Mesodermal cell (in vitro differentiated cells): ENCODE measurements around the gene APOH.

Experiments used
- H3K27ac ChIP-seq: 2 replicates; pipeline ENCODE4 v1.7.0; 2013; ENCODE audit warnings: mild to moderate bottlenecking, low read depth, low read length, moderate library complexity; ENCODE audit not compliant: severe bottlenecking
- H3K36me3 ChIP-seq: 2 replicates; pipeline ENCODE4 v1.7.1; 2013; ENCODE audit warnings: mild to moderate bottlenecking, low read length, moderate library complexity; ENCODE audit not compliant: control insufficient read depth, insufficient read depth
- H3K4me1 ChIP-seq: one replicate; pipeline ENCODE4 v1.7.1; 2013; ENCODE audit warnings: mild to moderate bottlenecking, low read length; ENCODE audit not compliant: insufficient read depth, control insufficient read depth, poor library complexity, severe bottlenecking
- H3K4me3 ChIP-seq: 2 replicates; pipeline ENCODE4 v1.7.0; 2013; ENCODE audit warnings: low read length, control low read depth, mild to moderate bottlenecking; ENCODE audit not compliant: insufficient read depth, poor library complexity, severe bottlenecking; ENCODE audit errors: extremely low read depth
- H3K9me3 ChIP-seq: 2 replicates; pipeline ENCODE4 v1.7.1; 2013; ENCODE audit warnings: mild to moderate bottlenecking, low read length, moderate library complexity; ENCODE audit not compliant: control insufficient read depth
- WGBS, 2 experiments: methylation state at CpG; one replicate each; pipeline ENCODE4 v1.1.5; 2013; ENCODE audit warnings: missing lambda C conversion rate in 2 of 2; ENCODE audit not compliant: insufficient coverage in 2 of 2; 5-methylcytosine and 5-hydroxymethylcytosine counted together

Gene APOH

GRCh38 chr17:66191593-66192377 lies 37.4 kb downstream of the APOH start, which contains the start of gene CEP112:
Gene CEP112 (minus strand): TSS chr17:66192133.
- Histone ChIP-seq H3K4me1 (peaks cover 4% of the 10 kb centered on the region), H3K27ac (peak within 1 kb of the TSS; percentile 59), H3K36me3 (peaks cover 4% of the 10 kb centered on the region), H3K4me3 (peak within 1 kb of the TSS; percentile 77), H3K9me3 (no peaks in the 10 kb centered on the region)
- 0 to 1% methylated on average over 42 to 75 of the region's 83 CpGs for WGBS, 2 experiments

DNA sequence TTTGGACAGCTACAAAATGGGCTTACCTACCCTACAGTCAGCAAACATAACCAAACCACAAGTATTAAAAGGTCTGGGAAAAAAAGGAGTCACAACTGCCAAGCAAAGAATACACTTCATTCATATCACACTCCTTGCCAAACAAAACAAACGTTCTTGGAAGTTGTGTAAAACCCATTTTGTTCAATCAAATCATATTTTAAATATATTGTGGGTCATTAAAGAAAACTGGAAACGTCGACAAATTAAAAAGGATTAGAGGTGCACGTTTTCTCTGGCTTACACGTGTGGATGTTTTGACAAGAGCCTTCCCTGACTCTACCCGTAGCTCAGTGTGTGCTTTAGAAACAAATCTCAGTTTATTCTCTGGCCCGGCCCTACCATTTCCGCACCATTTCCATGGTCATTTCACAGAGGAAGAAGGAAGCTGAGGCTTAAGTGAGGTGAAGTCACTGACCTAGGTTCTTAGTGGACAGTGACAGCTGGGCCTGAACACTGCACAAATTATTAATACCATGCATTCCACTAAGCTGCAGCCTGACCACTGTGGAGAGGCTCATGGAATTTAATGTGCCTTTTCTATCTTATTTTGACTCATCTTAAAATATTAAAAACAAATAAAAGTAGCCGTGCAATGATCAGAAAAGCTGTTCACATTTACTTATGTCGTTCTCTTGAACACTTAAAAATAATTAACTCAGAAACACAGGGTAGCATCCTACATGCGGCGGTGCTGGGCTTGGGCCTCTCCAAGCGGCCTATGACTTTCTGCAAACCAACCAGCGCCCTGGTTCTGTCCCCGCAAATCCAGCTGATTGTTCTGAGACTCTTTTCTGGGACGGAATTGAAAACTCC lies 38.2 kb downstream of the APOH start:
- Histone ChIP-seq H3K4me1 (peaks cover 4% of the 10 kb centered on the region), H3K36me3 (peaks cover 4% of the 10 kb centered on the region), H3K27ac (peak overlapping the region; percentile 59), H3K9me3 (no peaks in the 10 kb centered on the region), H3K4me3 (peak overlapping the region; percentile 77)
- WGBS, 2 experiments, result 42 to 48% methylated on average over 12 to 14 of the region's 16 CpGs

DNA sequence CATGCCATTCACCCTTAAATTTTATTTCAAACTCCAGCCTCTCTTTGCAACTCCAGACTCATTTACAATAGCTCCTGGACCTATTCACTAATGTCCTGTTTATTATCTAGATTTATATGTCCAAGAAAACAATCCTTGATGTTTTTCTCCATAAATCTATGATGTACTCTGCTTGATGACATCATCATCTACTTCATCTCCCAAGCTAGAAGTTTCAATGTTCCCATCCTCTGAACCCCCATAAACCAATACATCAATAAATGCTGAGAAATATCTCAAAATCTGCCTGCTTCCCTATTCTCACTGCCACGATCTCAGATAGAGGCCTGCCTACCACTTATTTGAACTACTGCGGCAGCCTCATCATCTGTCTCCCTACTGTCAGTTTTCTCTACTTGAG lies 41.5 kb downstream of the APOH start:
- Histone ChIP-seq H3K4me1 (peaks cover 4% of the 10 kb centered on the region), H3K36me3 (peaks cover 6% of the 10 kb centered on the region), H3K4me3 (no peak overlapping the region), H3K9me3 (peaks cover 4% of the 10 kb centered on the region), H3K27ac (no peak overlapping the region)
- 89% methylated on average over 2 of the region's 2 CpGs for WGBS, 2 experiments

- Histone ChIP-seq H3K27ac (no peak overlapping the region), H3K36me3 (peaks cover 22% of the 10 kb centered on the region), H3K9me3 (peaks cover 4% of the 10 kb centered on the region), H3K4me3 (no peak overlapping the region), H3K4me1 (peaks cover 4% of the 10 kb centered on the region)
- 90 to 94% methylated on average over 4 of the region's 4 CpGs for WGBS, 2 experiments
Measured at GRCh38 chr17:66185862-66186261, 43.4 kb downstream of the APOH start.

- no peak overlapping the region for H3K27ac ChIP-seq
- no peaks in the 10 kb centered on the region for H3K4me1 ChIP-seq
- peaks cover 4% of the 10 kb centered on the region for H3K9me3 ChIP-seq
- peaks cover 29% of the 10 kb centered on the region for H3K36me3 ChIP-seq
- WGBS, 2 experiments, result 100% methylated on average over 1 of the region's 1 CpG
- no peak overlapping the region for H3K4me3 ChIP-seq
Measured at GRCh38 chr17:66184392-66184791, 44.8 kb downstream of the APOH start.

GRCh38 chr17:66183529-66183928 lies 45.7 kb downstream of the APOH start:
- H3K4me1 ChIP-seq, result no peaks in the 10 kb centered on the region
- H3K4me3 ChIP-seq, result no peak overlapping the region
- H3K27ac ChIP-seq, result no peak overlapping the region
- peaks cover 4% of the 10 kb centered on the region for H3K9me3 ChIP-seq
- peaks cover 29% of the 10 kb centered on the region for H3K36me3 ChIP-seq

GRCh38 chr17:66178642-66179041 lies 50.6 kb downstream of the APOH start:
- Histone ChIP-seq H3K4me3 (no peak overlapping the region), H3K36me3 (peaks cover 28% of the 10 kb centered on the region), H3K27ac (no peak overlapping the region), H3K9me3 (no peaks in the 10 kb centered on the region), H3K4me1 (no peaks in the 10 kb centered on the region)
- WGBS, 2 experiments, result 89 to 100% methylated on average over 1 of the region's 4 CpGs

GRCh38 chr17:66177048-66177447 lies 52.2 kb downstream of the APOH start:
- no peak overlapping the region for H3K4me3 ChIP-seq
- no peaks in the 10 kb centered on the region for H3K9me3 ChIP-seq
- no peaks in the 10 kb centered on the region for H3K4me1 ChIP-seq
- H3K27ac ChIP-seq, result no peak overlapping the region
- peaks cover 23% of the 10 kb centered on the region for H3K36me3 ChIP-seq

DNA sequence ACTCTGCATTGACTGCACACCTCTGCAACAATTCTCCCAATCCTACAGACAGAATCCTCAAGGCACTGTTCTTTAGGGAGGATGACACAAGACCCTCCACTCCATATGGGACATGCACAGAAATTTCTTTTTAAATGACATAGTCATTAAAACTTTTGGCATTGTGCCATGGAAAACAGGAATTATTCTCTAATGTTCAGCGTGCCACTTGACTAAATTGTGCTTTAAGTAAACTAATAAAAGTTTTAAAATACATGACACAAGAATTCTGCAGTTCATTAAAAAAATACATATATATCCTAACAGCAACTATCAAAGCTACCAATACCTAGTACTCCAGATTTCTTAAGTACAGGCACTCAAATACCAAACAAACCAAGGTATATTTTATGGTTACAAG lies 53.3 kb downstream of the APOH start:
- no peak overlapping the region for H3K27ac ChIP-seq
- no CpG with 5 or more reads among the region's 1 CpG for WGBS, 2 experiments
- H3K9me3 ChIP-seq, result no peaks in the 10 kb centered on the region
- H3K4me3 ChIP-seq, result no peak overlapping the region
- H3K36me3 ChIP-seq, result peaks cover 14% of the 10 kb centered on the region
- no peaks in the 10 kb centered on the region for H3K4me1 ChIP-seq

DNA sequence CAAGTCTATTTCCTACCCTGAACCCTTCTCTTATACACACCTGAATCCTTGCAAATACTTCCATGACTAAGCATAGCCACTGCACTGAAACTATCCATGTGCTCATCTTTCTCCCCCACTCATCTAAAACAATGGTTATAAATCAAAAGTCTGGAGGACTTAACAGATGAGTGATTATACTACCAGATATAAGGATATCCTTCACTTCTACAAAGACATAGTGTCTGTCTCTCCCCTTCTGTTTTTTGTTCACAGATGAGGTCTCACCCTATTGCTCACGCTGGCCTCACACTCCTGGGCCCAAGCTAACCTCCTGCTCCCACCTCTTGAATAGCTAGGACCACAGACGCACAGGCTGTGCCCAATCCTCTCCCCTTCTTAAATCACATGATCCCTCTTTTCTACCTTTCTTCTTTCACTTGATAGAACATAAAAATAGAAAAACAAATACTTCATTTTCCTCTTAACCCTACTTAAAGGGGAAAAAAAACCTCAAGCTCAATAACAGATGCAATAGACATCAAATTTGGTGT lies 56.5 kb downstream of the APOH start:
- H3K4me3 ChIP-seq, result no peak overlapping the region
- H3K4me1 ChIP-seq, result no peaks in the 10 kb centered on the region
- WGBS, 2 experiments, result 74 to 92% methylated on average over 2 of the region's 2 CpGs
- H3K27ac ChIP-seq, result no peak overlapping the region
- H3K36me3 ChIP-seq, result peaks cover 20% of the 10 kb centered on the region
- no peaks in the 10 kb centered on the region for H3K9me3 ChIP-seq
